Retina (tissue), 1 donor: ENCODE data around the gene PTEN.

Experiments
- DNase-seq: peaks from one replicate; pipeline ENCODE4 v3.0.0-alpha.2; 2016

PTEN gene

DNA sequence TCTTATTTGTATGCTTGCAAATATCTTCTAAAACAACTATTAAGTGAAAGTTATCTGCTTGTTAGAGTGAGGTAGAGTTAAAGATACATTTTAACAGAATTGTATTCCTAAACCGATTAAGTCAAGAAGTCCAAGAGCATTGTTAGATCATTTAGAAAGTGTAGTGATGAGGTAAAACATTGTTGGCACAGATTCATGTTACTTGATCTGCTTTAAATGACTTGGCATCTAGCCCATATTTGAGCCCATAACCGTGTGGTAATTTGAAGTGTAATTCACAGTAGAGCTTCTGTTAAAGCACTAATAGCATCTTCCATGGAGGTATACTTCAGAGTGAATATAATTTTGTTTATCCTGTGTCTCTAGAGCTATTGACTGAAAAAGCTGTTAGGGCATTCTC is 62.1 kb downstream of the PTEN start:
- no peak for DNase-seq

DNA sequence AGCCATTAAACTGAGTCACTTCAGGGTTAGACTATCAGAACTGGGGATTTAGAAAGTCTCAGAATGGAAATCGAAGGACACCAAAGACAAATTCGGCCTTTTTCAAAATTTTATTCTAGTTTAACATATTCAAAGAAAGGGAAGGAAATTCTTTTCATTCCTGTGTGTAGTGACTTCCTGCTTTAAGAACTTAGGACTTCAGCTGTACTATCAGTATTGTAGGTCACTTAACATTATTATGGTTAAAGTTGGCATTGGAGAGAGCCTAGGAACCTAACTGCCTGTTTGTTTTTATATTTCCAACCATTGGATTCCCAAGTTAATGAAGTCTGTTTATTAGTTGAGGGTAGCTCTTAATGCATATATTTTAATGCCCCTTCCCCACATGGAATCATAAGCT is 63.7 kb downstream of the PTEN start:
- no peak for DNase-seq

DNA sequence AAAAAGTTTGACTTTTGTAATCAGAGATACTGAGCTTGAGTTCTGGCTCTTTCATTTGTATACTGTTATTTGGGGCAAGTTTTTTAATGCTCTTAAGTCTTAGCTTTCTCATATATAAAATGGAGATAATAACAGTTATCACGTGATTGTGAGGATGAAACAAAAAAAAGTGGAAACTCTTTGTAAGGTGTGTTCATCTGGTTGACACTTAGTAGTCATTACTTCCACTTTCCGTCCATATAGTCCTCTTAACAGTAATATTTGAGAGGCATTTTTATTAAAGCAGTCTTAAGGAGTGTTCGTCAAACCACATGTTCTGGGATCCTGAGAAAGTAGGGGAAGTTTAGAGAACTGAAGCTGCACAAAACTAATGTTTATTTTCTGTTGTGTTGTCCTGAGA is 65.6 kb downstream of the PTEN start:
- no peak for DNase-seq

DNA sequence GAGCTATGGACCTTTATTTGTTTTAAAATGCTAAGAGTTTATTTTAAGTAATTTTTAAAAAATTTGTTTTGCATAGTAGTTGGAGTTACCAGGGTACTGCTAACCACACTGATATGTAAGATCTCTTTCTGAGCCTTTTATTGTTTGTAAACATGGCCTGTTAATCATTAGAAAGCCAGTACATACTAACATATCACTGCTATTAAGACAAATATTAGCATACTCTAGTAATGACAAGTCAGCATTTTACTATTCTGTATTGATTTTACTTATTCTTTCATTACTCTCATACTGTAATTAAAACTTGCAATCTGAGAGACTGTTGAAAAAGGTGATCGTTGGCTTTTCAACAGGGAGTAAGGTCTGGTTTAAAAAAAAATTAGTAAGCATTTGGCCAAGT is 66.7 kb downstream of the PTEN start:
- no peak for DNase-seq

DNA sequence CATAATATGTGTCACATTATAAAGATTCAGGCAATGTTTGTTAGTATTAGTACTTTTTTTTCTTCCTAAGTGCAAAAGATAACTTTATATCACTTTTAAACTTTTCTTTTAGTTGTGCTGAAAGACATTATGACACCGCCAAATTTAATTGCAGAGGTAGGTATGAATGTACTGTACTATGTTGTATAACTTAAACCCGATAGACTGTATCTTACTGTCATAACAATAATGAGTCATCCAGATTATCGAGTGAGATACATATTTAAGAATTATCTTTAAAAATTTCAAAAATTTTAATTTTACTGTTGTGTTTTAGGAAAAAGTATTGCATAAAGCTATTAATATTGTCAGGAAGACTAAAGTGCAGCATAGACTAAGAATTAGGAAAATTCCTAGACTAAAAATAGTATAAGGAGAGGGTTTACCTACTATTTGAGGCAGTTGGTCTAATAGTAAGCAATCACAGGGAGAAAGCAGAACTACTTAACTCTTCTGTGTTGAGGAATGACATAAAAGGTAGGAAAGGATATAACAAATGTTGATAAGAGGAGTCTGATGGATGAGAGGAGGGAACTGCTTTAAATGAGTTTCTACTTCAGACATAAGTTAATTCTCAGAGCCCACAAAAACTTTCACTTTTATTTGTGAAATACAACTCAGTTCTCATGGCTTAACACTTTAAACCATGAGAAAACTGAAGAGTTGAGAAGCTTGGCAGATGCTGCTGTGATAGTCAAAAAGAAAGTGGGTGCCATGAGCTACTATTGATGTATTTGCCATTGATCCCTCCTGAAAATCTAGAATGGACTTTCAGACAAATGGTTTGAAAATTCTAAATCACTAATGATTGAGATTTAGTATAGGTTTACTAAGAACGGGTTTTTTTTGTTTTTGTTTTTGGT is 67.8 kb downstream of the PTEN start:
- no peak for DNase-seq

GRCh38 chr10:87931836-87932230 is 68.4 kb downstream of the PTEN start:
- DNase-seq, result no peak

GRCh38 chr10:87935290-87936141 is 72.1 kb downstream of the PTEN start:
- DNase-seq, result no peak

DNA sequence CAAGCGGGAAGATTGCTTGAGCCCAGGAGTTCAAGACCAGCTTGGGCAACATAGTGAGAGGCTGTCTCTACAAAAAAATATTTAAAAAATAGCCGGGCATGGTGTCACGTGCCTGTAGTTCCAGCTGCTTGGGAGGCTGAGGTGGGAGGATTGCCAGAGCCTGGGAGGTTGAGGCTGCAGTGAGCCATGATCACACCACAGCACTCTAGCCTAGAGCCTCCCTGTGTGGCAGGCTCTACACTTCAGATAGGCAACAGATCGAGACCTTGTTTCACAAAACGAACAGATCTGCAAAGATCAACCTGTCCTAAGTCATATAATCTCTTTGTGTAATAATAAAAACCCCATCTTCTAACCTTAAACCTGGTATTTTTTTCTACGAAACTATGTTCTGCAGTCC is 76.8 kb downstream of the PTEN start:
- no peak for DNase-seq

DNA sequence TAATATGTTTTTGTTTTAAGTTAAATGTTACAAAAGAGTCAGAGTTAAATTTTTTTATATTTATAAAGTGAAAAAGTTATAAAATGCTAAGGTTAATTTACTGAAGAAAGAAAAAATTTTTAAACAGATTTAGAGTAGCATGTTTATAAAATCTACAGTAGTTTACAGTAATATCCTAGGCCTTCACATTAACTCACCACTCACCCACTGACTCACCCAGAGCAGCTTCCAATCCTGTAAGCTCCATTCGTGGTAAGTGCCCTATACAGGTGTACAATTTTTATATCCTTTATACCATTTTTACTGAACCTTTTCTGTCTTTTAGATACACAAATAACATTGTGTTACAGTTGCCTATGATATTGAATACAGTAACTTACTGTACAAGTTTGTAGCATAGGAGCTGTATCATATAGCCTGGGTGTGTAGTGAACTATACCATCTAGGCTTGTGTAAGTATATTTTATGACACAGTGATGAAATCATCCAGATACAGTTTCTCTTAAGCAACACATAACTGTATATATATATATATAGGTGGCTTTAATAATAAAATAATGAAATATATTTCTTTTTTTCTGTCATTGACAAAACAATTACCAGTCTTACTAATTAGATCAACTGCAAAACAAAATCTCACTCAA is 79.6 kb downstream of the PTEN start:
- no peak for DNase-seq

DNA sequence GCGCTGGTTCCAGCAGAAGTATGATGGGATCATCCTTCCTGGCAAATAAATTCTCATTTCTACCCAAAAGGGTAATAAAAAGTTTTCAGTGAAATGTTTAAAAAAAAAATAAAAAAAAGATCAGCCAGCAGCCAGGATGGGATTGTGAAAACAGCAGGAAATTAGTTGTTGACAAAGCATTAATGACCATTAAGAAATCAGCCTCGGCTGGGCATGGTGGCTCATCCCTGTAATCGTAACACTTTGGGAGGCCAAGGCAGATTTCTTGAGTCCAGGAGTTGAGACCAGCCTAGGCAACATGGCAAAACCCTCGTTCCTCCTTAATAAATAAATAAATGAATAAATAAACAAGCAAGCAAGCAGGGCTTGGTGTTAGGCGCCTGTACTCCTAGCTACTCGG is 82.6 kb downstream of the PTEN start:
- no peak for DNase-seq

DNA sequence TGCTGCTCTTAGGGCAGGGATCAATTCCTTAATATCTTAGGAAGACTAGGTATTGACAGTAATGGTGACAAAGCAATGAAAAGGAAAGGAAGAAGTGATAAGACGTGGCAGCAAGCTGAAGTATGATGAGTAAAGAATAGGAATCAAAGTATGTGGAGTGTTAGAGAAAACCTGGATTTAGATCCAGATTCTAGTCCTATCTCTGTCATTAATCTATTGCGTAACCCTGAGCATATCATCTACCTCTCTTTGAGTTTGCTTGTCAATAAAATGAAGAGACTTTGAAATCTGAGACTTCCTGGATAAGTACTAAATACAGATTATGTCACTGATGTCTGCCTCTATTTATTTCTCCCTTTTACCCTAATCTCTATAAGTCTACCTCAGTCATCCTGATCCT is 89.2 kb downstream of the PTEN start:
- DNase-seq, result no peak

GRCh38 chr10:87956055-87956454 is 92.6 kb downstream of the PTEN start:
- DNase-seq, result no peak

- DNase-seq, result no peak
These were observed 94.3 kb downstream of the PTEN start for GRCh38 chr10:87957702-87958101.

DNA sequence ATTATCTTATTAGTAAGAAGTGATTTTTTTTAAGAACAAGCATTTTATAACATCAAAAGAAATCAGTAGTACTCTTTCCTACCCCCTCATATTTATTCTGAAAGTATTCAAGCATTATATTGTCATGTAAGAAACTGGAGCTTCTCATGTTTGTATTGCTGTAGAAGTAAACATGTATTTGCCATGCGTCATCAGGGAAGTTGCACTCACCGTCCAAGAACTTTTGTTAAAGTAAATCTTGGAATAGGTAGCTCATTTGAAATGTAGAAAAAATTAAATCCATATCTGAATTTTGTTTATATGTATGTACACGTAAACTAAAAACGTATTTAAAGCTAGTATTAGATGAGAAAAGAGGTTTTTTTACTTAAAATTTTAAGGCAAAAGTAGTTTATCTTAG is 96.8 kb downstream of the PTEN start:
- no peak for DNase-seq

- no peak for DNase-seq
These were observed 97.9 kb downstream of the PTEN start for GRCh38 chr10:87961314-87961713.

- no peak for DNase-seq
These were observed 103.0 kb downstream of the PTEN start for GRCh38 chr10:87966459-87966858.

DNA sequence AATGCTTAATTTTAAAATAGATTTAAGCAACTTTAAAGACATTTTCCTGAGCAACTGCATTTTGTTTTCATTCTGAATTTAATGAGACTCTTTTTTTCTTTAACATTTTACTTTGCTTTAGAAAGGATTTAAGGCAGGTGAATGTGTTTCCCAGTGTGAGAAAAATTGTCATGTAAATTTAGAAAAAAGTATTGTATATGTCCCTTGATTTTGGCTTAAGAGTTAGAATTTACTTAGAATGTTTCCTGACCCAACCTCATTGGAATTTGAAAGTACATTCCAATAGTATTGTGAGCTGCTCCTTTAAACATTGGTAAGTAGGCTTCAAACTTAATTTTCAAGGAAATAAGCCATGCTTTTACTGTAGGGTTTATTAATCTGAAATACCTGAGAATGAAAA is 110.2 kb downstream of the PTEN start:
- no peak for DNase-seq

DNA sequence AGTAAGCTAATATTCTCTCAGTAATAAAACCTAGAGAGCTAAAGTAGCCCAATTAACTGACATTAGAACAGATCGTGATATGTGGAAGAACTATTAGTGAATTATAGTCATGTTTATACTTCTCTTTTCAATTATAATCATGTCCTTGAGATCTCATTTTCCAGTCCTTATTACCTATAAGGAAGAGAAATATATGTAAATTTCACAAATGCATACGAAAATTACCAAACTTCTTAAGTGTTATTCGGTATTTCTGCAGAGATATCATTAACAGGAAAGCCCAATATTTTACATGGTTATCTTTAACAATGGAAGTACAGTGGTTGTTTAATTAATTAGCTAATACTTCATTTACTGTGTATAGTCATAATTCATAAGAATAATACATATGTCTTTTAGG is 110.7 kb downstream of the PTEN start:
- DNase-seq, result no peak

GRCh38 chr10:87974769-87975168 is 111.3 kb downstream of the PTEN start:
- no peak for DNase-seq

DNA sequence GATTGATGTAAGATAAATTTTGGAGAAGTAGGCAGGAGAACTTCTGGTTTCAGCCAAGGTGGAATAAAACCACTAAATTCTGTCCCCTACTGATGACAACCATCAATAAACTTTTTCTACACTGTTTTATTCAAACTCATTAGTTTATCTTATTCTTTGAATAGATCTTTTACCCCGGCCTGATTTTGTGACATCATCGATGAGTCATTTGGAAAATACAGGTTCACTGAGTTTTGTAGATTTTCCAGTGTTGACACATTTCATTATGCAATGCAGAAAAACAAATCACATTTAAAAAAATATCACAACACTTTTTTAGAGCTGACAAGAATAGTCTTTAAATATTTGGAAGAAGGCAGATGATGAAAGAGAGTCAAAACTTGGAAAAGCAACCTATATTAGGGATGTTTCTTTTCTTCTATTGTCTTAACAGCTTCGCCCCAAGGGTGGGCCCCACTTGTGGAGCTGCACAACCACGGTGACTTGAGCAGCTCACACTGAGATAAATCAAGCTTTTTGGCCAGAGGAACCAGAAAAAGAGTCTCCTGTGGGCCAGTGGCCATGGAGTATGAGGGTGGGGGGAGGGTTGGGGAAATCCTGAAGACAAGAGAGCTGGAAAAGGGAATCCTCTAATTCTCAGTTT is 112.8 kb downstream of the PTEN start:
- no peak for DNase-seq

GRCh38 chr10:87978166-87978565 is 114.7 kb downstream of the PTEN start:
- no peak for DNase-seq

DNA sequence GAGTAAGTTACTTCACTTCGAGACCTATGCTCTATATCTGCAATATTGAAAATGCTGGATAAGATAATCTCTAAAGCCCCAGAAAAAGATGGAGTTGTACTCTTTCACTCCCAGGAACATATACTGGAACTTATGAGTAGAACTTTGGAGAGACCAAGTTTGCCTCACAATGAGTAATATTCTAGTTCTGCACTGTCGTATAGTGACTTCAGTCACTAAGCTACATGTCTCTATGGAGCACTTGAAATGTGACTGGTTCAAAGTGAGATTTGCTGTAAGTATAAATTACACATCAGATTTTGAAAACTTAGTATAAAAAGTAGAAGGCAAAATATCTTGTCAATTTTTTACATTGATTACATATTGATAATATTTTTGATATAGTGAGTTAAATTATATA is 116.4 kb downstream of the PTEN start:
- no peak for DNase-seq

- no peak for DNase-seq
These were observed 120.3 kb downstream of the PTEN start for GRCh38 chr10:87983716-87984115.
